Right kidney (tissue), 1 donor: Measurements from ENCODE around the gene PRPF40B.
"Not testable (repeated sequence)": the region's sequence is repeated elsewhere in the genome, so short reads cannot be mapped to it uniquely, and the experiment has no call there.

Source experiments
- DNase-seq: peaks from one replicate; pipeline ENCODE4 v3.0.0-alpha.2; 2016

Gene PRPF40B

GRCh38 chr12:49609059-49609874 lies 14.1 kb upstream of the PRPF40B start:
- DNase-seq, result no peak

- DNase-seq, result no peak
These were observed 13.5 kb upstream of the PRPF40B start for GRCh38 chr12:49609875-49610154.

DNA sequence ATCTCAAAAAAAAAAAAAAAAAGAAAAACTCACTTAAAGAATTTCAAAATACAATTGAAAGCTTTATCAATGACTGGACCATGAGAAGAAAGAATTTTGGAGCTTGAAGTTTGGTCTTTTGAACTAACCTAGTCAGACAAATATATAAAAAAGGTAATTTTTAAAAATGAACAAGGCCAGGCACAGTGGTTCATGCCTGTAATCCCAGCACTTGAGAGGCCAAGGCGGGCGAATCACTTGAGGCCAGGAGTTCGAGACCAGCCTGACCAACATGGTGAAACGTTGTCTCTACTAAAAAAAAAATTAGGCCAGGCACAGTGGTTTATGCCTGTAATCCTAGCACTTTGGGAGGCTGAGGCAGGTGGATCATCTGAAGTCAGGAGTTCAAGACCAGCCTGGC lies 12.6 kb upstream of the PRPF40B start:
- not testable (repeated sequence) for DNase-seq

- no peak for DNase-seq
These were observed 11.2 kb upstream of the PRPF40B start for GRCh38 chr12:49612210-49612609.

DNA sequence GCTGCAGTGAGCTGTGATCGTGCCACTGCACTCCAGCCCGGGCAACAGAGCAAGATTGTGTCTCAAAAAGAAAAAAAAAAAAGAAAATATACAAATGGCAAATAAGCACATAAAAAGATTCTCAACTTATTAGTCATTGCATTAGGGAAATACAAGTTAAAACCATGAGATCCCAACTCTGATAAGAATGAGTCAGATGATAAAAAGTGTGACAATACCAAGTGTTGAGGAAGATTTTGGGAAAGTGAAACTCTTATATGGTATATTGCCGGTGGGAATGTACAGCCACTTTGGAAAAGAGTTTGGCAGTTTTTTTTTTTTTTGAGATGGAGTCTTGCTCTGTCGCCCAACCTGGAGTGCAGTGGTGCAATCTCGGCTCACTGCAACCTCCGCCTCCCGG lies 7.6 kb upstream of the PRPF40B start:
- DNase-seq, result no peak

DNA sequence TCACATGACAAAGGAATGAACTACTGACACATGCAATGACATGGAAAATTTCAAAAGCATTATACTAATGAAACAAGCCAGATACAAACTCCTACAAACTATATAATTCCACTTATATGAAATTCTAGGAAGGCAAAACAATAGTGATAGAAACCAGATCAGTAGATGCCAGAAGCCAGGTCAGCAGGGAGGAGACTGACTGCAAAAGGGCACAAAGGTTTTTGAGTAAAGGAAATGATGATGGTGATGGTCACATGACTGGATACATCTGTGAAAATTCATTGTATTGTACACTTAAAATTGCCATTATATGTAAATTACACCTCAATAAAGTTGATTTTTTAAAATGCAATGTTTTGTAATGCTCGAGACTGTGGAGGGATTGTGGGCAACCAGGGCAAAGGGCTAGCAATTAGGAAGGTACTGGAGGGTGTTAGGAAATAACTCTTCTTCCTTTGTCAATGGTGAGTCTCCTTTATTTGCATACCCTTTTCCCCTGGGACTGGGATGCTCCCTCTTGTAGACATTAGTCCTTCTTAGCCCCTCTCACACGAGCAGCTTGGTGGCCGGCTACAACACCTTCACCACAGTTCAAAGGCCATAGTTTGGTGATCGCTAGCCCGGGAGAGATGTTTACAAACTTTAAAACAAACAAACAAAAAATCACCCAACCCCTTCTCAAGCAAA lies 6.7 kb upstream of the PRPF40B start:
- no peak for DNase-seq

DNA sequence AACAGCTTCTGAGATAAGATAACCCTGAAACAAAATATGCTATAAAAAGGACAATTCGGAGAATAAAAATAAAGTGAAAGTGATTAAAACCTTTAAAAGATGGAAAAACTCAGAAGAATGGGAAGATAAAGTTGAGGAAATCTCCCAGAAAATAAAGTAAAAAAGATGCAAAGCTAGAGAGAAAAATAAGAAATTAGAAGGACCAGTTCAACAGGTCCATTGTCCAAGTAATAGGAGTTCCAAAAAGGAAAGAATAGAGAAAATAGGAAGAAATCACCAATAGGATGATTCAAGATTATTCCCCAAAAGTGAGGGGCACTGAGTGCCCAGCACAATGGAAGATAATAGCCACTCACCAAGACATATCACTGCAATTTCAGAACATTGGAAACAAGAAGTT lies 4.8 kb upstream of the PRPF40B start:
- DNase-seq, result no peak

DNA sequence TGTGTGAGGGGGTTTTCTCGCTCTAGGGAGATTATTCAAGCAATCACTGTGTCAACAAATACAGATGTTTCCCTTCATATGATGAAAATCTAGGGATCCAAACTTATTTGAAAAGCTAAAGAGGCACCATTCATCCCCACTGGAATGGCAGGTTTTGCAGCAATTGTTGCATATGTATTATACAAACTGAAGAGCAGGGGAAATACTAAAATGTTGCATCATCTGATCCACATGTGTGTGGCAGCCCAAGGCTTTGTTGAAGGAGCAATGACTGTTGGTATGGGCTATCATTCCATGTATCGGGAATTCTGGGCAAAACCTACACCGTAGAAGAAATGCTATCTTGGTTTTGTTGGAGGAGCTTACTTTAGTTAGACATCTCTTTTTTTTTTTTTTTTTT lies 4.1 kb upstream of the PRPF40B start:
- DNase-seq, result no peak

DNA sequence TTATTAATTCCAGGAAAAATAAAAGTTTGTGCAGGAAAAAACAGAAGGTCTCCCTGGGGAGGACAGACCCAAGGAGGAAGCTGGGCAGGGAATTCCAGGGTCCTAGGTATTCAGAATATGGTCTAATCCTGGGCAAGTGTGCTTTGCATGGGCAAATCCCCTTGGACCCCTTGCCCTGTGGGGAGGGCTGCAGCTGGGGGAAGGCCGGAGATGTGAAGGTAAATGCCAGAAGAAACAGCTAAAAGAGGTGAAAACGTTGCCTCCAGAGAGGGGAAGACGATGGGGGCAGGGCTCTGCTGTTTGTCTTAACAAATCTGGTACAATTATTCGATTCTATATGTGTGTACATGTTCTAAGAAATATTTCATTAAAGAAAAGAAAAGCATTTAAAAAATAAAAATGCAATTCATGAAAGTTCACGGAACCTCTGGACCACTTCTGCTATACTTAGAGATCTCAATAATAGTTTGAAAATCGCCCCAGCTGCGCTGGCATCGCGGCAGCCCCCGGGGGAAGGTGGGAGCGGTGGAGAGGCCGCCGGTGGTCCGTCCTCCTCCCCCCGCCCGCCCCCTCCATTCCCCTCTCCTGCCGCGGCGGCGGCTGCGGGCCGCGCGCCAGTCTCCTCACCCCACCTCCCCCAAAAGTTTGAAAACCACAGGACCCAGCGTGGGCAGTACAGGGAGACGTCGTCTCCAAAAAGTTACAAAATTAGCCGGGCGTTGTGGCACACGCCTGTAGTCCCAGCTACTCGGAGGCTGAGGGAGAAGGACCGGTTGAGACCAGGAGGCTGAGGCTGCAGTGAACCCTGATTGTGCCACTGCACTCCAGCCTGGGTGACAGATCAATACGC lies 1.5 kb upstream of the PRPF40B start:
- no peak for DNase-seq

DNA sequence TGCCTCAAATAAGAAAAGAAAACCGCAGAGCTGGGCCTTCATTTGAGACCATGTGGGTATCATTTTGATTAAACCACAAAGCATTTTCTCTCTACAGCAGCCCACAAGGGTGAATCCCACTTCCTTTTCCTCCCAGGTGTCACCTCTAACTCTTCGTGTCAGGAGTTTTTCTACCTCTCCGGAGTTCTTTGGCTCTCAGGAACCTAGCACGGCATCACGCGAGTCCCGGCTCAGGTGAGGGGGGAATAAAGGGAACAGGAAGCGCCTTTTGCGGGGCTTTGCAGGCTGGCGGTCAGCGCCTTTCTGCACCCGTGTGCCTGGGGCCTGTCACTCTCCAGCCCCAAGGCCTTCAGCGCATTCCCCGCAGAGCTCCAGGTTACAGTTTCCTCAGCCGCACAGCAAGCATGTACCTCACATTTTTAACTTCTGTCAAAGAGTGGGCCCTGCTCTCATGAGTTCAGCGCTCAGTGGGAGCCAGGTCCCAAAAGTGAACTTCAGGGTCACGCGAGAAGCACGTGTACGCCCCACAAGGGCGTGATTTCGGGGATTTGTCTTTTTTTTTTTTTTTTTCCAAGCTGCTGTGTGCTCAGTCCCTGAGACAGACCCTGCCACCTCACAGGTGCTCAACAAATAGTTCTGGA lies 740 bp upstream of the PRPF40B start:
- DNase-seq, result no peak

- DNase-seq, result no peak
These were observed 1.7 kb downstream of the PRPF40B start for GRCh38 chr12:49624921-49625577.

DNA sequence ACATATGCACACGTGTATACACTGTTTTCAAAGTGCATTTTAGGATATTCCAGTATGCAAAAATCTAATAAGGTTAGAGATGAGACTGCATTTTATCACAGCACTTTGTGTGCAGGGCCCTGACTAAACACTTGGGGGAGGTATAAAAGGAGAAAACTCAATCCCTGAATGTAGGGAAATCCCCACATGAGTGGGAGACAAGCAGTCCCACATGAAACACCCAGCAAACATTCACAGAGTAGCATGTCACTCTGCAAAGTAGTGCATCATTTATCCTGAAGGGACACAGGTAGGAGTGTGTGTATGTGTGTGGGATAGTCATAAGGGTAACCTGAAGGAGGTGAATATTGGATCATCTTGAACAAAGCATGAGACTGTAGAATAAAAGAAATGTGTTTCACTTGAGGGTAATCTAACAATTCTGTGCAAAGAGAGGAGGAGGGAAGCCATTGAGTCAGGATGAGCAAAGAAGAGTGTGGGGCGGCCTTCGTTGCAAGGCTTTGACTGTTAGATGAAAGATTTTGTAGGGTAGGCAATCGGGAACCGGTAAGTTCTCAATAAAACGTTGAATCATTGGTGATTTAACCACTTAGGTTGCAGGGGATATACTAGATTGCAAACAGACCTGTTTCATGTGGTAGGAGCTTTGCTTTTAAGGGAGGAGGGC lies 2.9 kb downstream of the PRPF40B start:
- DNase-seq, result no peak

GRCh38 chr12:49626836-49627235 lies 3.5 kb downstream of the PRPF40B start:
- no peak for DNase-seq

DNA sequence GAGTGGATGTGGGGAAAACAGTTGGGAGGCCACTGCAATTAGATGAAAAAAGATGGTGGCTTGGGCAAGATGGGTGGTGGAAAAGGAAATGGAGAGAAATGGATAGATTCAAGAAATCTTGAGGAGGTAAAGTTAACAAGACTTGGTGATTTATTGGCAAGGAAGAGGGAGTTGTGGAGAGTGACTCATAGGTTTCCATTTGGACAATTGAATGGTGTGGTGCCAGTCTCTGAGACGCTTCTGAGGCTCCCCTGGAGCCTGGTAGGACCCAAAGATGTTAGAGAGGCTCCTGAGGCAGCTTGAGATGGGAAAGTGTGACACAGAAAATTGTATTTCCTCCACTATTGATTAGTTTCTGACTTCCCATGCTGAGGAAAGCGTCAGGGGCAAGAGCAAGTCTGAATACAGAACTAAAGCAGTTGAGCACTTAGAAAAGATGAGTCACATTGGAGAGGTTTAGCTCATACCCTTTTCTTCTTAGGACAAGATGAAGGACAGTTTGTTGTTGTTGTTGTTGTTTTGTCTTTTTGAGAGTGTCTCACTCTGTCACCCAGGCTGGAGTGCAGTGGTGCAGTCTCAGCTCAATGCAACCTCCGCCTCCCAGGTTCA lies 4.5 kb downstream of the PRPF40B start:
- no peak for DNase-seq

GRCh38 chr12:49631336-49631907 lies 8.1 kb downstream of the PRPF40B start:
- DNase-seq, result no peak

DNA sequence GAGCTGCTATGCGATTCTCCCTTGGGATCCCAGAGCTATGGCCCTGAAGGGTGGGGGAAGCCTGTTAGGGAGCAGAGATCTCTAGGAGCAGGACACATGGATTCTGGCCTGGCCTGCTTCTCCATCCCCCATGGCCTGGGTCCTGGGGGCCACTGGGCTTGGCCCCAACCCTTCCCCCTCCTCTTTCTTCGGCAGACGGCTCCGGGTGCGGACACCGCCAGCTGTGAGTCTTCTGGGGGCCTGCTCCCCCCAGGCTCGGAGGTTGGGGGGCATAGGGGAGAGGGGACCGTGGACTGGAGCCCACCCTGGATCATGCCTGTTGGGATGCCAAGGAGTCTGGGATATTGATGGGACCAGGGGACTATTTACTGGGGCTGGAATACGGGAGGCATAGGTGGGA lies 9.0 kb downstream of the PRPF40B start:
- no peak for DNase-seq

DNA sequence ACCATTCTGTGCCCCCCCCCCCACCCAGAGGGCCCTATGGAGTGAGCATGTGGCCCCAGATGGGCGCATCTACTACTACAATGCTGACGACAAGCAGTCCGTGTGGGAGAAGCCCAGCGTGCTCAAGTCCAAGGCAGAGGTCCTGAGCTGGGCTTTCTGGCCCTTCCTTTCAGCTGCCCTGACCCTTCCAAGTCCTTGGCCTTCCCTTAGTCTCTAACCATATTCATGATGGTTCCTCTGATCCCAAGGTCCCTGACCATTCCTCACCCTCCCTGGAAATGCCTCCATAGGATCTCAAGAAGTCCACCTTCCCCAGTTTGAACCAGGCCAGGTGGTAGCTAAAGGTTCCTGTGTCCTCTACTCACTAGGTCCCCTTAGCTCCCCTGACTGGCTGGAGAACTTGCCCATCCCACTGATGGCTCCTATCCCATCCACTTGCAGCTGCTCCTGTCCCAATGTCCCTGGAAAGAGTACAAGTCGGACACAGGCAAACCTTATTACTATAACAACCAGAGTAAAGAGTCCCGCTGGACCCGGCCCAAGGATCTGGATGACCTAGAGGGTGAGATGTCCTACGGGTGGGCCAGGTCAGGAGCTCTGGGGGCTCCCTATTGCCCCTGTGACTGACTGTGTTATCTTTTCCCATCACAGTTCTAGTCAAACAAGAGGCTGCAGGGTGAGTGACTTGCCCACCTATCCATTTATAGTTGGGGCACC lies 9.8 kb downstream of the PRPF40B start:
- no peak for DNase-seq

- DNase-seq, result no peak
These were observed 10.5 kb downstream of the PRPF40B start for GRCh38 chr12:49633703-49634345.

- no peak for DNase-seq
These were observed 11.7 kb downstream of the PRPF40B start for GRCh38 chr12:49635036-49635435.

DNA sequence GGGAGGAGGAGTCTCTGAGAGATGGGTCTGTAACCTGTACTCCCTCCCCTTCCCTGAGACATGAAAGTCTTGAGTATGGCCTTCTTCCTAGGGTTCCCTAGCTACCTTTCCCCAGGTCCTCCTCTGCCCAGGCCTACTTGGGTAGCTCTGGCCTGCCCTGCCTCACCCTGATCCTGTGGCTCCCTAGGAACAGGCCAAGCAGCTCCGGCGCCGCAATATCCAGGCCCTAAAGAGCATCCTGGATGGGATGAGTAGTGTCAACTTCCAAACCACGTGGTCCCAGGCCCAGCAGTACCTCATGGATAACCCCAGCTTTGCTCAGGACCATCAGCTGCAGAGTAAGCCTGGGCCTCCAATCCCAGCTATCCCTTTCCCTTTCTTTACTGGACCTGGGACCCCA lies 12.3 kb downstream of the PRPF40B start:
- DNase-seq, result no peak
